ENCODE results near the gene CHD6.

CHD6 gene

GRCh38 chr20:41387444-41387851, 230.7 kb downstream of the CHD6 start:
- DNase-seq, result no peak

GRCh38 chr20:41386502-41387427, 231.4 kb downstream of the CHD6 start:
- DNase-seq, result no peak

GRCh38 chr20:41382791-41383305, 235.3 kb downstream of the CHD6 start:
- DNase-seq, result no peak

GRCh38 chr20:41380551-41381193, 237.5 kb downstream of the CHD6 start:
- DNase-seq, result no peak

GRCh38 chr20:41379551-41379950, 238.6 kb downstream of the CHD6 start:
- DNase-seq, result no peak

GRCh38 chr20:41377275-41377674, 240.9 kb downstream of the CHD6 start:
- DNase-seq, result no peak

GRCh38 chr20:41376349-41376748, 241.8 kb downstream of the CHD6 start:
- DNase-seq, result no peak

GRCh38 chr20:41375846-41376245, 242.3 kb downstream of the CHD6 start:
- DNase-seq, result no peak

- DNase-seq, result no peak
Observed at GRCh38 chr20:41373931-41374920, 244.0 kb downstream of the CHD6 start.

GRCh38 chr20:41373251-41373783, 244.9 kb downstream of the CHD6 start:
- no peak for DNase-seq

- DNase-seq, result no peak
Observed at GRCh38 chr20:41371371-41371770, 246.8 kb downstream of the CHD6 start.

- DNase-seq, result no peak
Observed at GRCh38 chr20:41370176-41370575, 248.0 kb downstream of the CHD6 start.

- DNase-seq, result no peak
Observed at GRCh38 chr20:41369673-41370072, 248.5 kb downstream of the CHD6 start.

- DNase-seq, result no peak
Observed at GRCh38 chr20:41367956-41368355, 250.2 kb downstream of the CHD6 start.

GRCh38 chr20:41367393-41367695, 250.8 kb downstream of the CHD6 start:
- DNase-seq, result no peak

- DNase-seq, result peak; percentile 4
Observed at GRCh38 chr20:41366546-41367392, 251.4 kb downstream of the CHD6 start, which contains the start of gene EMILIN3. EMILIN3 (minus strand) TSS chr20:41366818; CDS start chr20:41366634, 184 bp downstream.

- DNase-seq, result peak; percentile 1
Observed at GRCh38 chr20:41365777-41366545, 252.2 kb downstream of the CHD6 start.

- no peak for DNase-seq
Observed at GRCh38 chr20:41364967-41365765, 253.0 kb downstream of the CHD6 start.

GRCh38 chr20:41364236-41364855, 253.8 kb downstream of the CHD6 start:
- no peak for DNase-seq

Measured in DMS79 treated with DMSO at 0.1 percent for 48 hours (cell line).